GM13977 (cell line): ENCODE measurements around the gene VPS13D.

Experiments
- DNase-seq: peaks from one replicate; pipeline ENCODE4 v3.0.0; 2012; ENCODE audit warnings: low spot score
- CTCF ChIP-seq: IDR thresholded peaks from 2 replicates; pipeline ENCODE4 v1.5.1; 2012; ENCODE audit warnings: mild to moderate bottlenecking, control low read depth; ENCODE audit not compliant: insufficient read depth; ENCODE audit errors: extremely low read depth, missing control alignments
- in situ Hi-C: fragments of 300-500 bp; cut with MboI; formaldehyde crosslinking; loops from one replicate; pipeline ENCODE4 v1.12.0; 2022; ENCODE audit warnings: low sequenced_read_pairs, low pct_unique_long_range_greater_than_20kb, mixed read lengths, inconsistent platforms; ENCODE audit not compliant: unreplicated experiment

Gene VPS13D

DNA sequence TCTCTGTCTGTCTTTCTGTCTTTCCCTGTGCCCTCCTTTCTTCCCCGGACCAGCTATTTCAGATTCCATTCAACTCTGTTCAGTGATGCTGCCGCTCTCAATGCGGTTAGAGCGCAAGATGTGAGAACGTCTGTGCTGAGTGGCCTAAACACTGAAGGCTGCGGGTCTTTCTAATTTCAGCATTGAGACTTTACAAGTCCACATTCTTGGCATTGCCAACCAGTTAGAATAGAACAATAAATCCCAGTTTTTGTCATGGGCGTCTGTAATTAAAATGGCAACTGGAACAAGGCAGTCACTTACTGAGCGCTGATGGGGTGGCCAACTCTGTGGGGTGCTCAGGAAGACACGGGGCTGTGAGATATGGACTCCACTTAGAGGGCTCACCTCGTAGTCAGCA is 275.4 kb downstream of the VPS13D start:
- in situ Hi-C loops, result no loop called here
- DNase-seq, result no peak
- TF ChIP-seq CTCF, result no peak

- no peak for TF ChIP-seq CTCF
- in situ Hi-C loops, result no loop called here
- no peak for DNase-seq
These were observed 275.9 kb downstream of the VPS13D start for GRCh38 chr1:12505639-12506280.

- in situ Hi-C loops, result no loop called here
- TF ChIP-seq CTCF, result no peak
- DNase-seq, result no peak
These were observed 276.8 kb downstream of the VPS13D start for GRCh38 chr1:12506281-12507280.

DNA sequence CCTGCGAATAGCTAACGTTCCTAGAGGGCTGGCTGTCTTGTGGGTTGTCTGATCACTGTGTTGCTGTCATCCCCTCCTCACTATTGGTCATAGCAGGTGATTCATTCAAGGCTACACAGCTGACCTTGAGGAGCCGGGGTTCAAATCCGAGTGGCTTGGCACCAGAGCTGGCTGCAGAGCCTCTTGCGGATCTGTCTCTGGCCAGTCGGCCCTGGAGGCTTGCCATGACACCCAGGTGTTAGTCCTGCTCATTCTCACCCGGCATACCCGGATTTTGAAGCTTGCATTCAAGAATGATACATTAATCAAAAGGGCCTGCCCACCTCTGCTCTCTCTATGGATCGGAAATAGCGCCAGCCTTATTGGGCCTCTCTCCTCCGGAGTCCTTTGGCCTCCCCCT is 277.8 kb downstream of the VPS13D start:
- DNase-seq, result no peak
- in situ Hi-C loops, result no loop called here

GRCh38 chr1:12508849-12509248 is 279.0 kb downstream of the VPS13D start:
- TF ChIP-seq CTCF, result no peak
- in situ Hi-C loops, result no loop called here
- DNase-seq, result no peak

More for the DNA sequence above, 277.8 kb downstream of the VPS13D start:
- TF ChIP-seq CTCF, result no peak

DNA sequence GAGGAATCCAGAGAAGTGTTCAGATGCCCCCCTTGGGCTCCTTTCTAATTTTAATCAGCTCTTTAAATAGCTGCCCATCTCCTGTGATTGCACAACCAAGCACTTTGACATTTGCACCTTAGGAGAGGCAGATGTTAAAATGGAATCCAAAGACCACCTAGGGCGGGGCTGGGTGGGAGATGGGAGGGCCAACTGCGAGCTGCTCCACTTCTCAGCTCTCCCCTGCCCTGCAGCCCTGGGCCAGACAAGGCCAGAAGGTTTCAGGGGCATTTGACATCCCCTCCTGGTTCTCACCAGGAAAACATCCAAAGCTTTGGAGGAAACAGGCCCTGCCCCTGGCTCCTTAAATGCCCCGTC is 281.3 kb downstream of the VPS13D start:
- DNase-seq, result no peak
- in situ Hi-C loops, result no loop called here
- TF ChIP-seq CTCF, result no peak
